ENCODE results near the gene SMIM23.

The SMIM23 gene

GRCh38 chr5:171840066-171840465, 54.4 kb downstream of the SMIM23 start:
- Histone ChIP-seq H3K36me3 (ENCODE audit: insufficient read depth, low read length) (no peaks in the 10 kb centered on the region), H3K4me1 (ENCODE audit: insufficient read depth, low read length) (no peaks in the 10 kb centered on the region), H3K9me3 (ENCODE audit: control insufficient read depth, insufficient read depth, low read length) (no peaks in the 10 kb centered on the region; the same call in 1 of the 2 replicates), H3K9ac (ENCODE audit: low read depth, low read length) (no peak overlapping the region)
